ENCODE data around the gene GAS2.

- TF ChIP-seq CTCF (IDR thresholded peaks at IDR 0.05): no peak
- TF ChIP-seq POLR2A (IDR thresholded peaks at IDR 0.05): peak in 2 of 3 donors; percentile 23 to 33
Observed at GRCh38 chr11:22703040-22703439, 36.6 kb downstream of the GAS2 start.

Measured in body of pancreas (tissue), 4 donors.